Trophoblast cell (in vitro differentiated cells and primary cell): ENCODE data around the gene SAMD3.

Experiments used
- DNase-seq, 2 donors: peaks; one replicate each; pipeline ENCODE4 v3.0.0-alpha.2; 2016
- H2AFZ ChIP-seq: 2 replicates; pipeline ENCODE4 v1.6.1; 2013; ENCODE audit warnings: low read length, moderate library complexity, mild to moderate bottlenecking; ENCODE audit not compliant: insufficient read depth, poor library complexity
- H2AK5ac ChIP-seq: 2 replicates; pipeline ENCODE4 v1.6.1; 2013; ENCODE audit warnings: mild to moderate bottlenecking, low read length
- H2BK120ac ChIP-seq: 2 replicates; pipeline ENCODE4 v1.6.1; 2013; ENCODE audit warnings: low read length, mild to moderate bottlenecking, moderate library complexity; ENCODE audit not compliant: insufficient read depth, poor library complexity
- H2BK12ac ChIP-seq: 2 replicates; pipeline ENCODE4 v1.6.1; 2013; ENCODE audit warnings: mild to moderate bottlenecking, low read length, moderate library complexity
- H2BK5ac ChIP-seq: 2 replicates; pipeline ENCODE4 v1.6.1; 2013; ENCODE audit warnings: low read length, low read depth, moderate library complexity, mild to moderate bottlenecking; ENCODE audit not compliant: poor library complexity
- H3K14ac ChIP-seq: 2 replicates; pipeline ENCODE4 v1.6.1; 2013; ENCODE audit warnings: mild to moderate bottlenecking, low read length
- H3K18ac ChIP-seq: 2 replicates; pipeline ENCODE4 v1.6.1; 2013; ENCODE audit warnings: mild to moderate bottlenecking, low read length
- H3K23ac ChIP-seq: 2 replicates; pipeline ENCODE4 v1.6.1; 2013; ENCODE audit warnings: low read length
- H3K27ac ChIP-seq: 2 replicates; pipeline ENCODE4 v1.5.1; 2013; ENCODE audit warnings: low read depth, mild to moderate bottlenecking, inconsistent platforms, low read length, moderate library complexity
- H3K27me3 ChIP-seq: 2 replicates; pipeline ENCODE4 v1.6.1; 2013; ENCODE audit warnings: inconsistent platforms, mild to moderate bottlenecking, low read length, moderate library complexity; ENCODE audit not compliant: insufficient read depth
- H3K36me3 ChIP-seq, 2 experiments: 1 replicate in 1 of 2; 2 replicates in 1 of 2; pipeline ENCODE4 v1.6.1; 2013; ENCODE audit warnings: low read length in 2 of 2, mild to moderate bottlenecking in 2 of 2, moderate library complexity in 1 of 2; ENCODE audit not compliant: insufficient read depth in 2 of 2, control insufficient read depth in 1 of 2
- H3K4ac ChIP-seq: 2 replicates; pipeline ENCODE4 v1.6.1; 2013; ENCODE audit warnings: low read depth, mild to moderate bottlenecking, low read length, moderate library complexity
- H3K4me1 ChIP-seq, 2 experiments: 1 replicate in 1 of 2; 2 replicates in 1 of 2; pipeline ENCODE4 v1.6.1; 2013; ENCODE audit warnings: low read length in 2 of 2, mild to moderate bottlenecking in 2 of 2, moderate library complexity in 1 of 2; ENCODE audit not compliant: insufficient read depth in 2 of 2, control insufficient read depth in 1 of 2
- H3K4me2 ChIP-seq: 2 replicates; pipeline ENCODE4 v1.6.1; 2013; ENCODE audit warnings: inconsistent platforms, mild to moderate bottlenecking, low read length, moderate library complexity
- H3K4me3 ChIP-seq: 2 replicates; pipeline ENCODE4 v1.5.1; 2013; ENCODE audit warnings: mild to moderate bottlenecking, low read depth, low read length, inconsistent platforms
- H3K79me1 ChIP-seq: one replicate; pipeline ENCODE4 v1.6.1; 2013; ENCODE audit warnings: low read length
- H3K79me2 ChIP-seq: 2 replicates; pipeline ENCODE4 v1.6.1; 2013; ENCODE audit warnings: low read length, mild to moderate bottlenecking; ENCODE audit not compliant: control insufficient read depth, insufficient read depth, poor library complexity
- H3K9ac ChIP-seq: 2 replicates; pipeline ENCODE4 v1.6.1; 2013; ENCODE audit warnings: mild to moderate bottlenecking, low read length
- H3K9me3 ChIP-seq: 2 replicates; pipeline ENCODE4 v1.6.1; 2013; ENCODE audit warnings: low read depth, mild to moderate bottlenecking, control low read depth, inconsistent platforms, low read length; ENCODE audit not compliant: insufficient read depth
- H4K12ac ChIP-seq: 2 replicates; pipeline ENCODE4 v1.6.1; 2013; ENCODE audit warnings: low read depth, mild to moderate bottlenecking, low read length, moderate library complexity
- H4K8ac ChIP-seq: 2 replicates; pipeline ENCODE4 v1.6.1; 2013; ENCODE audit warnings: low read depth, mild to moderate bottlenecking, low read length, moderate library complexity
- H4K91ac ChIP-seq: one replicate; pipeline ENCODE4 v1.6.1; 2013; ENCODE audit warnings: low read depth, mild to moderate bottlenecking, low read length, moderate library complexity
- WGBS: extraction: QIAGEN DNeasy Blood & Tissue Kit; methylation state at CpG from one replicate; pipeline ENCODE4 v1.1.7; 2013; ENCODE audit warnings: missing lambda C conversion rate; ENCODE audit not compliant: insufficient read length, insufficient coverage; ENCODE audit errors: extremely low coverage; 5-methylcytosine and 5-hydroxymethylcytosine counted together

SAMD3 gene

DNA sequence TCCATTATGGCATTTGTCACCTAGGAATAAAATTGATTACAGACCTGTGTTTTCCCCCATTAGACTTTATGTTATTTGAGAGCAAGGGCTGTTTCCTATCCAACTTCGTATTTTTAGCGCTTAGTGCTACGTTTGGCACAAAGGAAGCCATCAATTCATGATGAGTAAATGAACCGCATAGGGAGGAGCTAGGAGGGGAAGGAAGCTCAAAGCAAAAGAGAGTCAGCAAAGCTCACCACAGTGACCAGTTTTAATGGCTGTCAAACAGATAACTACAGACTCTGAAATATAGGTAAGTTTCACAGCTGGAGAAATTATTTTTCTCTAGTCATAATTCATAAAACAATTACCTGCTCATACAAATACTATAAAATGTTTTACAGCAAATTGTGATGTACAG is 6.9 kb upstream of the SAMD3 start:
- H2BK12ac ChIP-seq, result no peak overlapping the region
- H3K4ac ChIP-seq, result no peak overlapping the region
- no peak for DNase-seq
- H3K36me3 ChIP-seq, result no peaks in the 10 kb centered on the region
- H4K12ac ChIP-seq, result no peak overlapping the region
- H2AFZ ChIP-seq, result no peak overlapping the region
- H3K4me1 ChIP-seq, result peaks cover 4 to 5% of the 10 kb centered on the region in 2 experiments
- no peak overlapping the region for H3K18ac ChIP-seq
- H3K4me3 ChIP-seq, result no peak overlapping the region
- H3K27me3 ChIP-seq, result no peaks in the 10 kb centered on the region
- no CpG with 5 or more reads among the region's 4 CpGs for WGBS
- H3K27ac ChIP-seq, result no peak overlapping the region
- no peaks in the 10 kb centered on the region for H3K79me2 ChIP-seq
- no peak overlapping the region for H3K23ac ChIP-seq
- H3K9me3 ChIP-seq, result no peaks in the 10 kb centered on the region
- no peak overlapping the region for H2AK5ac ChIP-seq
- H3K4me2 ChIP-seq, result no peak overlapping the region
- peaks cover 2% of the 10 kb centered on the region for H3K79me1 ChIP-seq
- no peak overlapping the region for H4K8ac ChIP-seq
- H4K91ac ChIP-seq, result no peak overlapping the region
- H3K9ac ChIP-seq, result no peak overlapping the region
- no peak overlapping the region for H3K14ac ChIP-seq
- H2BK5ac ChIP-seq, result no peak overlapping the region
- H2BK120ac ChIP-seq, result no peak overlapping the region

DNA sequence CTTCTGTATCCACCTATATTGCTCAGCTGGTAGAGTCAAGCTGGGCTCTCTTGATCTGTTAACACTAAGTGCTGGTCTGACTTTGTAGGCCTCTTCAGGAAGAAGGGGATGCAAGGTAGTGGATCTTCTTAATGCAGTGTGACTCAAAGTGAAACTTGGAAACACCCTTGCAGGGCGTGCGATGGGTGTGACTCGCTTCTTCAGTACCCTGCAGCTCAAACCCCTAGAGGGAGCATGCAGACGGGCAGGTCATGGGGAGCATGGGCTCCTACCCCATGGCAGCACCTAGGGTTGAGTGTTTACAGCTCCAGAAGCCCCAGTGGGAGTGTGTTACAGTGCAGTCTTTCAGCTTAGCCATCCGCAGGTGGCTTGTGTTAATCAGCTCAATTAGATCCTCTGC is 757 bp upstream of the SAMD3 start:
- no peak overlapping the region for H4K91ac ChIP-seq
- H2AK5ac ChIP-seq, result no peak overlapping the region
- no peak for DNase-seq
- H2AFZ ChIP-seq, result no peak overlapping the region
- H2BK12ac ChIP-seq, result no peak overlapping the region
- H3K23ac ChIP-seq, result no peak overlapping the region
- H3K79me1 ChIP-seq, result no peaks in the 10 kb centered on the region
- H3K4me2 ChIP-seq, result no peak overlapping the region
- H3K79me2 ChIP-seq, result no peaks in the 10 kb centered on the region
- no peak overlapping the region for H3K18ac ChIP-seq
- H3K4me1 ChIP-seq, result no peaks in the 10 kb centered on the region
- no peak overlapping the region for H4K12ac ChIP-seq
- H3K4ac ChIP-seq, result no peak overlapping the region
- H3K36me3 ChIP-seq, result no peaks in the 10 kb centered on the region
- no peak overlapping the region for H3K27ac ChIP-seq
- no peak overlapping the region for H2BK120ac ChIP-seq
- no peak overlapping the region for H3K9ac ChIP-seq
- no peak overlapping the region for H2BK5ac ChIP-seq
- H3K27me3 ChIP-seq, result no peaks in the 10 kb centered on the region
- H4K8ac ChIP-seq, result no peak overlapping the region
- H3K9me3 ChIP-seq, result peaks cover 3% of the 10 kb centered on the region
- H3K4me3 ChIP-seq, result no peak overlapping the region
- no CpG with 5 or more reads among the region's 5 CpGs for WGBS
- no peak overlapping the region for H3K14ac ChIP-seq

DNA sequence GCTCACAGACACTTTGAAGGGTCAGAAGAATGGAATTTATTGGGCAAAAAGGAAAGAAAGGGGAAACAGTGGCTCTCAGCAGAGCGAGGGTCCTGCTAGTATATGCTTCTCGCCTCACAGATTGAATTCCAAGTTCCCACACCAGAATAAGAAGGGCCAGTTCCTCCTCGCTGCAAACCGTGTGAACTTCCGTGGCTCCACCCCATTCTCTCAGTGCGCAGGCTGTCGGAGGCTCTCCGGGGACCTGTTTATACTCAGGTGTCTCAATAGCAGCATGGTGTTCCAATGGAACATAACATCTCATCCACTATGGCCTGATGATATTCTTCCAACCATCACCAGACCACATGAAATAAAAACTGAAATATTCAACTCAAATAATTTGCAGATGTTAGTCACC is 4.6 kb downstream of the SAMD3 start:
- no peaks in the 10 kb centered on the region for H3K9me3 ChIP-seq
- no peak overlapping the region for H2BK12ac ChIP-seq
- no peak overlapping the region for H2BK120ac ChIP-seq
- H4K12ac ChIP-seq, result no peak overlapping the region
- no peak overlapping the region for H3K4me3 ChIP-seq
- H3K18ac ChIP-seq, result no peak overlapping the region
- H3K79me2 ChIP-seq, result no peaks in the 10 kb centered on the region
- no peak overlapping the region for H3K4me2 ChIP-seq
- no peak overlapping the region for H2AK5ac ChIP-seq
- no peak overlapping the region for H3K14ac ChIP-seq
- H2AFZ ChIP-seq, result no peak overlapping the region
- H3K9ac ChIP-seq, result no peak overlapping the region
- WGBS, result no CpG with 5 or more reads among the region's 8 CpGs
- no peak overlapping the region for H4K91ac ChIP-seq
- H3K4ac ChIP-seq, result no peak overlapping the region
- no peak overlapping the region for H4K8ac ChIP-seq
- H3K36me3 ChIP-seq, result no peaks in the 10 kb centered on the region
- no peaks in the 10 kb centered on the region for H3K27me3 ChIP-seq
- H3K4me1 ChIP-seq, result no peaks in the 10 kb centered on the region
- no peak for DNase-seq
- no peak overlapping the region for H3K27ac ChIP-seq
- H3K79me1 ChIP-seq, result no peaks in the 10 kb centered on the region
- H2BK5ac ChIP-seq, result no peak overlapping the region
- H3K23ac ChIP-seq, result no peak overlapping the region

DNA sequence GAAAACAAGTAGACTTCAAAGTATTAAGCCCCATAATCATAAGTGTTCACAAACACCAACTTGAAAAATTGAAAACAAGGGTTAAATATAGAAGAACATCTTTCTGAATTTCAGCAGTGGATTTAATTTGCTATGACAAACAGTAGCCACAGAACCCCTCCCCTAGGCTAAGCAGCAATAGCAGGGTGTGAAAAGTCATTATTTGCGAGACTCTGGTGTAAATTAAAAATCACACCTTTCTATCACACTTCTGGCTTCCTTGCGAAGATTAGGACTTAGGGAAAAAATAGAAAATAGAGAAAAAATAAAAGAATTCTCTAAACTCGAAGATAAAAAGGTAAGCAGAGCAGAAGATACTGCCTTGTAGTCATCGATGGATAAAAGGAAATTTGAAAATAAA is 6.1 kb downstream of the SAMD3 start:
- WGBS, result no CpG with 5 or more reads among the region's 4 CpGs
- no peak overlapping the region for H2AFZ ChIP-seq
- no peak overlapping the region for H3K23ac ChIP-seq
- H3K9me3 ChIP-seq, result no peaks in the 10 kb centered on the region
- H3K4me3 ChIP-seq, result no peak overlapping the region
- no peak overlapping the region for H3K4me2 ChIP-seq
- H3K4ac ChIP-seq, result no peak overlapping the region
- no peaks in the 10 kb centered on the region for H3K79me1 ChIP-seq
- no peaks in the 10 kb centered on the region for H3K27me3 ChIP-seq
- no peak overlapping the region for H3K18ac ChIP-seq
- H3K79me2 ChIP-seq, result no peaks in the 10 kb centered on the region
- H4K12ac ChIP-seq, result no peak overlapping the region
- H4K91ac ChIP-seq, result no peak overlapping the region
- no peak overlapping the region for H3K27ac ChIP-seq
- no peak overlapping the region for H2AK5ac ChIP-seq
- H2BK5ac ChIP-seq, result no peak overlapping the region
- H3K9ac ChIP-seq, result no peak overlapping the region
- no peak overlapping the region for H2BK120ac ChIP-seq
- H3K14ac ChIP-seq, result no peak overlapping the region
- H4K8ac ChIP-seq, result no peak overlapping the region
- no peaks in the 10 kb centered on the region for H3K4me1 ChIP-seq
- no peaks in the 10 kb centered on the region for H3K36me3 ChIP-seq
- DNase-seq, result no peak
- H2BK12ac ChIP-seq, result no peak overlapping the region
